CD14-positive monocyte (primary cell): ENCODE data around the gene LEPR. TPM values are rescaled to one million over a fixed set of nuclear protein-coding genes. Genes with fewer than 3 reads are reported as not detected.

ENCODE experiments used
- DNase-seq, 3 donors: peaks; one replicate each; pipeline ENCODE4 v3.0.0-alpha.2; 2011 to 2022
- H2AFZ ChIP-seq: 2 replicates; pipeline ENCODE4 v1.6.0; 2012; ENCODE audit warnings: mild to moderate bottlenecking, low read depth, low read length, inconsistent platforms; ENCODE audit not compliant: insufficient read depth, poor library complexity, severe bottlenecking
- H3K27ac ChIP-seq, 2 donors: 1 replicate in 1 of 2; 2 replicates in 1 of 2; pipeline ENCODE4 v1.5.1; 2012 to 2013; ENCODE audit warnings: low read length in 2 of 2, control low read depth in 1 of 2, inconsistent platforms in 1 of 2, low read depth in 1 of 2, mild to moderate bottlenecking in 1 of 2
- H3K27me3 ChIP-seq, 2 donors: one replicate each; pipeline versions ENCODE4 v1.6.0 to v1.6.1; 2011 to 2013; ENCODE audit warnings: low read length in 2 of 2; ENCODE audit not compliant: control insufficient read depth in 2 of 2, insufficient read depth in 2 of 2
- H3K36me3 ChIP-seq, 2 donors: replicated peaks in 1 of 2; 1 replicate in 1 of 2; 2 replicates in 1 of 2; pipeline versions ENCODE4 v1.5.1 to v1.6.1; 2012 to 2013; ENCODE audit warnings: low read length in 2 of 2, control low read depth in 1 of 2, inconsistent platforms in 1 of 2, mild to moderate bottlenecking in 1 of 2; ENCODE audit not compliant: insufficient read depth in 2 of 2, control insufficient read depth in 1 of 2
- H3K4me1 ChIP-seq, 2 donors: 1 replicate in 1 of 2; 2 replicates in 1 of 2; pipeline versions ENCODE4 v1.5.1 to v1.6.1; 2012 to 2013; ENCODE audit warnings: low read length in 2 of 2, control low read depth in 1 of 2, inconsistent platforms in 1 of 2, mild to moderate bottlenecking in 1 of 2, moderate library complexity in 1 of 2; ENCODE audit not compliant: insufficient read depth in 2 of 2, control insufficient read depth in 1 of 2
- H3K4me2 ChIP-seq: replicated peaks from 2 replicates; pipeline ENCODE3; 2012; ENCODE audit warnings: low read length, moderate library complexity, mild to moderate bottlenecking; ENCODE audit not compliant: poor library complexity, severe bottlenecking; ENCODE audit errors: extremely low read depth
- H3K4me3 ChIP-seq, 3 experiments: fragments of 200-600 bp in 1 of 3; sonication (generic) in 1 of 3; replicated peaks in 1 of 3; 1 replicate in 2 of 3; 2 replicates in 1 of 3; pipeline ENCODE4 v1.5.1; 2011 to 2013; ENCODE audit warnings: low read length in 3 of 3, mild to moderate bottlenecking in 3 of 3, control low read depth in 2 of 3, low read depth in 2 of 3, inconsistent platforms in 1 of 3, moderate library complexity in 1 of 3
- H3K79me2 ChIP-seq: 2 replicates; pipeline ENCODE4 v1.6.0; 2012; ENCODE audit warnings: mild to moderate bottlenecking, control low read depth, inconsistent platforms, low read length, moderate library complexity; ENCODE audit not compliant: insufficient read depth
- H3K9ac ChIP-seq: 2 replicates; pipeline ENCODE4 v1.6.0; 2017; ENCODE audit warnings: low read length, mild to moderate bottlenecking; ENCODE audit not compliant: insufficient read depth, poor library complexity, severe bottlenecking
- H3K9me3 ChIP-seq, 2 donors: replicated peaks in 1 of 2; 1 replicate in 1 of 2; 2 replicates in 1 of 2; pipeline versions ENCODE4 v1.5.1 to v1.6.1; 2012 to 2013; ENCODE audit warnings: low read length in 2 of 2, control low read depth in 1 of 2; ENCODE audit not compliant: control insufficient read depth in 1 of 2, insufficient read depth in 1 of 2
- H4K20me1 ChIP-seq: 2 replicates; pipeline ENCODE4 v1.6.0; 2012; ENCODE audit warnings: mild to moderate bottlenecking, low read length, control low read depth, moderate library complexity; ENCODE audit not compliant: insufficient read depth
- H3K27ac Mint-ChIP-seq, 7 donors: one replicate each; pipeline ENCODE4 v1.8.0; 2020; ENCODE audit warnings: mild to moderate bottlenecking in 7 of 7, mixed read lengths in 7 of 7, moderate library complexity in 6 of 7, inconsistent platforms in 2 of 7
- H3K27me3 Mint-ChIP-seq, 3 donors: one replicate each; pipeline ENCODE4 v1.8.0; 2021 to 2022; ENCODE audit warnings: low read depth in 3 of 3, mild to moderate bottlenecking in 3 of 3, mixed read lengths in 3 of 3, moderate library complexity in 3 of 3, inconsistent platforms in 1 of 3
- H3K36me3 Mint-ChIP-seq, 2 donors: one replicate each; pipeline ENCODE4 v1.8.0; 2020; ENCODE audit warnings: mixed read lengths in 2 of 2, inconsistent platforms in 1 of 2, mild to moderate bottlenecking in 1 of 2
- H3K4me1 Mint-ChIP-seq: one replicate; pipeline ENCODE4 v1.8.0; 2020; ENCODE audit warnings: mild to moderate bottlenecking, mixed read lengths
- H3K4me3 Mint-ChIP-seq, 2 donors: one replicate each; pipeline ENCODE4 v1.8.0; 2020; ENCODE audit warnings: mild to moderate bottlenecking in 2 of 2, mixed read lengths in 2 of 2, moderate library complexity in 1 of 2
- H3K9me3 Mint-ChIP-seq, 7 donors: one replicate each; pipeline ENCODE4 v1.8.0; 2020 to 2022; ENCODE audit warnings: mixed read lengths in 7 of 7, mild to moderate bottlenecking in 6 of 7, moderate library complexity in 6 of 7, inconsistent platforms in 2 of 7
- CTCF ChIP-seq: fragments of 200-600 bp; IDR thresholded peaks from one replicate; pipeline ENCODE4 v1.8.0; 2022; ENCODE audit warnings: antibody characterized with exemption, mild to moderate bottlenecking
- WGBS: methylation state at CpG from one replicate; pipeline ENCODE4 v1.1.5; 2013; ENCODE audit warnings: missing lambda C conversion rate; ENCODE audit not compliant: insufficient coverage; 5-methylcytosine and 5-hydroxymethylcytosine counted together
- intact Hi-C, 2 donors: fragments of 100-400 bp; cut with micrococcal nuclease; formaldehyde crosslinking; loops; one replicate each; pipeline versions ENCODE4 v1.15.0 to v1.15.1; 2023
- polyA plus RNA-seq, 3 donors: library from polyadenylated mRNA; depleted of rRNA in 1 of 3; unstranded in 2 of 3; stranded (reverse) in 1 of 3; fragments of 300-500 nt in 2 of 3; fragments of >200 nt in 1 of 3; fragmentation: Illumina TruSeq in 2 of 3; gene quantifications; 1 replicate in 2 of 3; 2 replicates in 1 of 3; pipeline ENCODE4 v1.2.3, GENCODE V29; 2012 to 2021

The LEPR gene
- polyA plus RNA-seq, 3 donors: 0.85 to 3.0 (median 1.0) TPM

- Mint-ChIP-seq H3K9me3 (peaks cover 0 to 5% (median 0%) of the 10 kb centered on the region in 7 donors), H3K4me1 (peaks cover 16% of the 10 kb centered on the region), H3K27ac (peak overlapping the region in 2 of 7 donors; percentile 3 to 27), H3K4me3 (no peak overlapping the region), H3K36me3 (peaks cover 46% of the 10 kb centered on the region in 2 donors), H3K27me3 (no peaks in the 10 kb centered on the region)
- Histone ChIP-seq H3K36me3 (peaks cover 34 to 49% of the 10 kb centered on the region in 2 donors), H3K9me3 (no peaks in the 10 kb centered on the region), H3K4me2 (no peak overlapping the region), H3K4me1 (peaks cover 30 to 40% of the 10 kb centered on the region in 2 donors), H3K9ac (no peak overlapping the region), H3K4me3 (no peak overlapping the region), H3K79me2 (peaks cover 65% of the 10 kb centered on the region), H3K27me3 (no peaks in the 10 kb centered on the region), H2AFZ (no peak overlapping the region), H4K20me1 (peaks cover 78% of the 10 kb centered on the region), H3K27ac (peak overlapping the region in 1 of 2 donors; percentile 18)
- no peak for DNase-seq
- WGBS: 100% methylated on average over 1 of the region's 2 CpGs
- intact Hi-C loops: loop anchor here (10.0 kb wide), 3 partner anchors 180 to 370 kb away; no protein-coding TSS in a partner anchor
- no peak for TF ChIP-seq CTCF
These were observed 4.5 kb downstream of the LEPR start for GRCh38 chr1:65425006-65425405.

- Histone ChIP-seq H2AFZ (no peak overlapping the region), H3K9me3 (no peaks in the 10 kb centered on the region), H3K4me2 (no peak overlapping the region), H3K27me3 (no peaks in the 10 kb centered on the region), H3K4me3 (no peak overlapping the region), H3K9ac (no peak overlapping the region), H3K4me1 (peaks cover 32 to 42% of the 10 kb centered on the region in 2 donors), H3K27ac (peak overlapping the region in 1 of 2 donors; percentile 18), H3K79me2 (peaks cover 64% of the 10 kb centered on the region), H4K20me1 (peaks cover 85% of the 10 kb centered on the region), H3K36me3 (peaks cover 40 to 56% of the 10 kb centered on the region in 2 donors)
- H3K36me3 Mint-ChIP-seq: peaks cover 52 to 53% of the 10 kb centered on the region in 2 donors
- DNase-seq: no peak
- intact Hi-C loops: loop anchor here (10.0 kb wide), 3 partner anchors 181 to 371 kb away; no protein-coding TSS in a partner anchor
- H3K4me3 Mint-ChIP-seq: no peak overlapping the region
- 96% methylated on average over 3 of the region's 3 CpGs for WGBS
- peaks cover 17% of the 10 kb centered on the region for H3K4me1 Mint-ChIP-seq
- peaks cover 0 to 5% (median 0%) of the 10 kb centered on the region in 7 donors for H3K9me3 Mint-ChIP-seq
- H3K27me3 Mint-ChIP-seq: no peaks in the 10 kb centered on the region
- peak overlapping the region in 5 of 7 donors; percentile 22 to 47 (median 42) for H3K27ac Mint-ChIP-seq
- no peak for TF ChIP-seq CTCF
These were observed 5.2 kb downstream of the LEPR start for GRCh38 chr1:65425697-65426096.
